HFFc6 (cell line): Measurements from ENCODE around the gene RGS12. TPM values are rescaled to one million over a fixed set of nuclear protein-coding genes. Genes with fewer than 3 reads are reported as not detected.

Experiments
- DNase-seq: peaks from one replicate; pipeline ENCODE4 v3.0.0-alpha.2; 2018
- H3K27ac Mint-ChIP-seq: 2 replicates; pipeline ENCODE4 v1.8.0; 2020; ENCODE audit warnings: mild to moderate bottlenecking, mixed read lengths
- H3K27me3 Mint-ChIP-seq: 2 replicates; pipeline ENCODE4 v1.8.0; 2021; ENCODE audit warnings: mild to moderate bottlenecking, moderate library complexity, mixed read lengths; ENCODE audit not compliant: insufficient read depth
- H3K36me3 Mint-ChIP-seq: 2 replicates; pipeline ENCODE4 v1.8.0; 2021; ENCODE audit warnings: low read depth, mixed read lengths
- H3K4me1 Mint-ChIP-seq: 2 replicates; pipeline ENCODE4 v1.8.0; 2020; ENCODE audit warnings: low read depth, mixed read lengths
- H3K4me3 Mint-ChIP-seq: 2 replicates; pipeline ENCODE4 v1.8.0; 2020; ENCODE audit warnings: mild to moderate bottlenecking, moderate library complexity, mixed read lengths
- H3K9me3 Mint-ChIP-seq: 2 replicates; pipeline ENCODE4 v1.8.0; 2020; ENCODE audit warnings: mild to moderate bottlenecking, mixed read lengths
- CTCF ChIP-seq: fragments of 200-600 bp; sonication (generic); IDR thresholded peaks from 2 replicates; pipeline ENCODE4 v1.5.0; 2021; ENCODE audit warnings: antibody characterized with exemption, mild to moderate bottlenecking
- total RNA-seq, 6 experiments: library from RNA; stranded (reverse); fragmentation: NEBNext Ultra II Directional; extraction: Animal tissue kit (Norgen Biotek cat#: 25700); gene quantifications; 2 replicates in 1 of 6; 3 replicates in 5 of 6; pipeline ENCODE4 v1.2.3, GENCODE V29; 2021

Gene RGS12
- total RNA-seq, 6 experiments from 2014 or later = 8.5 to 15.2 (median 12.1) TPM

DNA sequence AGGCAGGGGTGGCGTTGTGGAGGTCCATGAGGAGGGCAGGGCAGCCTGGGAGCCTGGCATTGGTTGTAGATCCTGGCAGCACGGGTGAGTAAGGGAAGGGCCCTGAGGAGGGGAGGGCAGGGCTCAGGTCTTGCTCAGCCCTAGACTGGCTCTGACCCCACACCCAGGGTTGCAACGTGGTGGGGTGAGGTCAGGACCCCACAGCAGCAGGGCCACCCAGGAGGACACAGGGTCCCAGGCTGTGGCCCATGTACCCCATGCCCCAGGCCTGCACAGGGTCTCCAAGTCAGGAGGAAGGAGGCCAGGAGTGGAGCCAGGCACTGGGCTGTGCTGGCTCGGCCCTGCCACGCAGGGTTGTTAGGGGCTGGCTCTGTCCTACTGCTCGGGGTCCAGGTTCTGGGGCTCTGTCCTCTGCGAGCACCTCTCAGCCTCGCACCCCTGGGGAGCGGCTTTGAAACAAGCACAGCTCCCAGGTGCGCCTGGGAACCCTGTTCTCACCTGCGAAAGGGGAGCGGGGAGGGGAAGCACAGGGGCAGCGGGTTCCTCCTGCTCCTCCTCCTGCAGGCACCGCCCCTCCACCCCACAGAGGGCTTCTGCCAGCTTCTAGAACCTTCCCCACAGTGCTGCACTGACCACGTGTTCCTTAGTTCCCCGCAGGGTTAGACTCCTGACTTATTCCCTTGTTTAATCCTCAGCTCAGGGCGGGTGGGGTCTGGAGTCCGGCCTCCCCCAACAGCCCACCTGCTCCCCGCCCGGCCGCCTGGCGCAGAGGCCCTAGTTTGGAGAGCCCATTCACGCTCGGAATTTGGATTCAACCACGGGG, 23.5 kb upstream of the RGS12 start:
- Mint-ChIP-seq H3K9me3 (no peaks in the 10 kb centered on the region), H3K4me1 (no peaks in the 10 kb centered on the region), H3K4me3 (no peak overlapping the region), H3K27ac (no peak overlapping the region), H3K36me3 (no peaks in the 10 kb centered on the region), H3K27me3 (peaks cover 25% of the 10 kb centered on the region)
- DNase-seq = no peak
- TF ChIP-seq CTCF = no peak

DNA sequence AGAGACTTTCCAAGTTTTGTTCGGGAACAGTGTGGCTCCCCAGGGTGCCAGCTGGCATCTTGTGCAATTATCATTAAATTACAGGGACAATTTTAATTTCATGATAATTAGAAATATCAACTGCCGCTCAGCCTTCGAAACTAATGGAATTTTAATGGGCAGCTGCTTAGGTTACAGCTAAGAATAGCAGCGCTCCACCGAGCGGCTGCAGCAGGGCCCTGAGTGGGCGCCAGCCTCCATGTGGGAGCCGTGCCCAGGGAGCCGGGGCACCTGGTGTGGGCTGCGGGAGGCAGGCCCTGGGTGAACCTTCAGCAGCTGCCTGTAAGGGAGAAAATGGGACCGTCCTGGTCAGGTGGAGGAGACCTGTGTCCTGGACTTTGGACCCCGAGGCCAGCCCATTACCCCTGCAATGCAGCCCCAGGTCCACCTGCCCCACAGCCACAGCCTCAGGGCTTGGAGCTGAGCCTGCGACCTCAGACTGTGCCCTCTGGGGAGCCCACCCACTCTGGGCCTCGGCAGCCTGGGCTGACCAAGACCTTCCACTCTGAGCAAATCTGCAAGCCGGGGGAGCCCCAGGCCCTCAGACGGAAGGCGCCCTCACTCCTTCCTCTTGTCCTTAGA, 22.7 kb upstream of the RGS12 start:
- H3K27me3 Mint-ChIP-seq = peaks cover 20% of the 10 kb centered on the region
- no peaks in the 10 kb centered on the region for H3K4me1 Mint-ChIP-seq
- no peak for DNase-seq
- no peak overlapping the region for H3K27ac Mint-ChIP-seq
- no peak for TF ChIP-seq CTCF
- no peak overlapping the region for H3K4me3 Mint-ChIP-seq
- H3K36me3 Mint-ChIP-seq = no peaks in the 10 kb centered on the region
- no peaks in the 10 kb centered on the region for H3K9me3 Mint-ChIP-seq

GRCh38 chr4:3271131-3271530, 21.7 kb upstream of the RGS12 start:
- no peaks in the 10 kb centered on the region for H3K36me3 Mint-ChIP-seq
- H3K9me3 Mint-ChIP-seq = no peaks in the 10 kb centered on the region
- H3K4me1 Mint-ChIP-seq = no peaks in the 10 kb centered on the region
- no peak for DNase-seq
- peaks cover 16% of the 10 kb centered on the region for H3K27me3 Mint-ChIP-seq
- TF ChIP-seq CTCF = no peak
- H3K27ac Mint-ChIP-seq = no peak overlapping the region
- H3K4me3 Mint-ChIP-seq = no peak overlapping the region

- H3K4me1 Mint-ChIP-seq = peaks cover 7% of the 10 kb centered on the region; the same call in 1 of the 2 replicates
- no peak for DNase-seq
- no peak for TF ChIP-seq CTCF
- H3K4me3 Mint-ChIP-seq = no peak overlapping the region
- H3K36me3 Mint-ChIP-seq = peaks cover 8% of the 10 kb centered on the region; the same call in 1 of the 2 replicates
- H3K27me3 Mint-ChIP-seq = peaks cover 33% of the 10 kb centered on the region
- H3K9me3 Mint-ChIP-seq = peaks cover 5% of the 10 kb centered on the region; the same call in 1 of the 2 replicates
- no peak overlapping the region for H3K27ac Mint-ChIP-seq
Observed at GRCh38 chr4:3276986-3277385, 15.8 kb upstream of the RGS12 start.

DNA sequence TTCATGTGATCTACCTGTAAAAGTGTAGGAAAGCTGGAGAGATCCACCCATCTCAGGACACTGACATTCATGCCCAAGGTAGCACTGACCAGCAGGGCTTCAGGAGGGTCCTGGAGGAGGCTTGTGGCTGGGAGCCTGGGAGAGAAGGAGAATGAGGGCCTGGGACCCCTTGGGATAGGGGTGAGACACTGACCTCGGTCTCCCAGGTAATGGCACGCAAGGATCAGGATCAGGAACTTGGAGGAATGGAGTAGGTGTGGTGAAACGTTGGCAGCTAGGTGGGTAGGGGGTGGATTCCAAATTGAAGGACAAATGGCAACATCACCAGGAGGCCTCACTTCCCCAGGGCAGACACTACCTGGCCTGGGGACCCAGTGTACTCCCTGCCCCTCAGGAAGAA, 12.4 kb upstream of the RGS12 start:
- Mint-ChIP-seq H3K27me3 (peaks cover 34% of the 10 kb centered on the region), H3K27ac (no peak overlapping the region), H3K4me1 (peaks cover 13% of the 10 kb centered on the region), H3K4me3 (no peak overlapping the region), H3K36me3 (peaks cover 8% of the 10 kb centered on the region; the same call in 1 of the 2 replicates), H3K9me3 (peaks cover 5% of the 10 kb centered on the region; the same call in 1 of the 2 replicates)
- DNase-seq = no peak
- TF ChIP-seq CTCF = no peak
